HepG2 (cell line): ENCODE results near the gene SPHK2. TPM values are rescaled to one million over a fixed set of nuclear protein-coding genes. Genes with fewer than 3 reads are reported as not detected.

ENCODE experiments used
- ATRX ChIP-seq: sonication (generic); formaldehyde crosslinking; IDR thresholded peaks from 2 replicates; pipeline ENCODE4 v1.4.0; 2020; ENCODE audit warnings: missing genetic modification reagents, borderline replicate concordance
- CCAR2 ChIP-seq: fragments of 200-400 bp; formaldehyde crosslinking; optimal IDR thresholded peaks from 2 replicates; pipeline ENCODE3; 2018; ENCODE audit warnings: low read depth, mild to moderate bottlenecking, low read length, moderate library complexity
- EED ChIP-seq: sonication (generic); formaldehyde crosslinking; IDR thresholded peaks from 2 replicates; pipeline ENCODE4 v1.5.0; 2020; ENCODE audit warnings: mild to moderate bottlenecking, missing genetic modification reagents
- GATAD2A ChIP-seq: IDR thresholded peaks from 2 replicates; pipeline ENCODE4 v1.6.1; 2016
- GFI1 ChIP-seq: sonication (generic); formaldehyde crosslinking; IDR thresholded peaks from 2 replicates; pipeline ENCODE4 v1.5.0; 2020; ENCODE audit warnings: missing genetic modification reagents, mild to moderate bottlenecking, borderline replicate concordance
- KLF13 ChIP-seq: sonication (generic); formaldehyde crosslinking; IDR thresholded peaks from 2 replicates; pipeline ENCODE4 v1.4.0; 2020; ENCODE audit warnings: mild to moderate bottlenecking, missing genetic modification reagents
- NCOA2 ChIP-seq: sonication (generic); formaldehyde crosslinking; IDR thresholded peaks from 2 replicates; pipeline ENCODE4 v1.8.0; 2022; ENCODE audit warnings: inconsistent platforms
- PITX1 ChIP-seq: sonication (generic); formaldehyde crosslinking; IDR thresholded peaks from 2 replicates; pipeline ENCODE4 v1.5.1; 2020; ENCODE audit warnings: mild to moderate bottlenecking, missing genetic modification reagents
- SIX1 ChIP-seq: sonication (generic); formaldehyde crosslinking; IDR thresholded peaks from 2 replicates; pipeline ENCODE4 v1.4.0; 2020; ENCODE audit warnings: missing genetic modification reagents, borderline replicate concordance
- TAF1 ChIP-seq: sonication (generic); formaldehyde crosslinking; IDR thresholded peaks from 2 replicates; pipeline ENCODE4 v1.4.0; 2020; ENCODE audit warnings: missing genetic modification reagents
- THAP11 ChIP-seq: IDR thresholded peaks from 2 replicates; pipeline ENCODE4 v1.6.1; 2016; ENCODE audit warnings: missing biosample characterization, missing genetic modification reagents
- TSC22D2 ChIP-seq: sonication (generic); formaldehyde crosslinking; IDR thresholded peaks from 2 replicates; pipeline ENCODE4 v1.5.1; 2020; ENCODE audit warnings: missing genetic modification reagents, mild to moderate bottlenecking, borderline replicate concordance
- U2AF2 ChIP-seq: fragments of 200-400 bp; formaldehyde crosslinking; IDR thresholded peaks from 2 replicates; pipeline ENCODE4 v1.6.1; 2017; ENCODE audit warnings: low read depth, mild to moderate bottlenecking, low read length
- ZFP36L1 ChIP-seq: sonication (generic); formaldehyde crosslinking; IDR thresholded peaks from 2 replicates; pipeline ENCODE4 v1.8.0; 2022; ENCODE audit warnings: mild to moderate bottlenecking, missing genetic modification reagents, moderate library complexity
- ZNF138 ChIP-seq: sonication (generic); formaldehyde crosslinking; IDR thresholded peaks from 2 replicates; pipeline ENCODE4 v1.5.0; 2020; ENCODE audit warnings: mild to moderate bottlenecking, low read depth, missing genetic modification reagents
- ZNF224 ChIP-seq: sonication (generic); formaldehyde crosslinking; IDR thresholded peaks from 2 replicates; pipeline ENCODE4 v1.5.0; 2020; ENCODE audit warnings: mild to moderate bottlenecking, missing genetic modification reagents
- ZNF24 ChIP-seq: fragments of 450-650 bp; IDR thresholded peaks from 2 replicates; pipeline ENCODE4 v1.6.1; 2017; ENCODE audit warnings: antibody characterized with exemption, mild to moderate bottlenecking
- ZNF331 ChIP-seq: sonication (generic); formaldehyde crosslinking; IDR thresholded peaks from 2 replicates; pipeline ENCODE4 v1.4.0; 2020; ENCODE audit warnings: missing genetic modification reagents
- ZNF672 ChIP-seq: sonication (generic); formaldehyde crosslinking; IDR thresholded peaks from 2 replicates; pipeline ENCODE4 v1.8.1; 2022; ENCODE audit warnings: missing genetic modification reagents
- ZNF678 ChIP-seq: sonication (generic); formaldehyde crosslinking; IDR thresholded peaks from 2 replicates; pipeline ENCODE4 v1.4.0; 2020; ENCODE audit warnings: mild to moderate bottlenecking, missing genetic modification reagents
- ZNF780A ChIP-seq: sonication (generic); formaldehyde crosslinking; IDR thresholded peaks from 2 replicates; pipeline ENCODE4 v1.8.0; 2022; ENCODE audit warnings: mild to moderate bottlenecking, missing genetic modification reagents, moderate library complexity
- ZNF883 ChIP-seq: sonication (generic); formaldehyde crosslinking; IDR thresholded peaks from 2 replicates; pipeline ENCODE4 v1.5.1; 2020; ENCODE audit warnings: mild to moderate bottlenecking, missing genetic modification reagents; ENCODE audit errors: not compliant biosample characterization
- ZSCAN30 ChIP-seq: sonication (generic); formaldehyde crosslinking; IDR thresholded peaks from 2 replicates; pipeline ENCODE4 v1.5.0; 2020; ENCODE audit warnings: mild to moderate bottlenecking, missing genetic modification reagents
- polyA plus RNA-seq, 8 experiments: library from polyadenylated mRNA; depleted of rRNA in 3 of 8; stranded (reverse) in 7 of 8; unstranded in 1 of 8; fragments of >200 nt; fragmentation: Illumina TruSeq in 4 of 8; extraction: Trizol in 4 of 8; gene quantifications; 2 replicates each; pipeline versions ENCODE4 v1.2.1 to v1.2.3, GENCODE V29; 2011 to 2016; ENCODE audit warnings: low read depth in 4 of 8, missing spikeins in 1 of 8, mixed read lengths in 1 of 8; ENCODE audit not compliant: insufficient read depth in 1 of 8
- total RNA-seq, 5 experiments: library from RNA; depleted of rRNA; stranded (reverse); fragments of >200 nt; fragmentation: Illumina TruSeq; extraction: Trizol; gene quantifications; 2 replicates each; pipeline ENCODE4 v1.2.3, GENCODE V29; 2016; ENCODE audit warnings: low read depth in 1 of 5
- TF ChIP-seq, protein P1 (sequence below): fragments of 450-650 bp; IDR thresholded peaks from 2 replicates; pipeline ENCODE4 v1.6.1; 2016
- TF ChIP-seq, protein P2 (sequence below): sonication (generic); formaldehyde crosslinking; IDR thresholded peaks from 2 replicates; pipeline ENCODE4 v1.5.1; 2020; ENCODE audit warnings: mild to moderate bottlenecking, missing genetic modification reagents, borderline replicate concordance
- TF ChIP-seq, protein P3 (sequence below): sonication (generic); formaldehyde crosslinking; IDR thresholded peaks from 2 replicates; pipeline ENCODE4 v1.9.0; 2021; ENCODE audit warnings: missing genetic modification reagents, borderline replicate concordance
- TF ChIP-seq, protein P4 (sequence below): sonication (generic); formaldehyde crosslinking; IDR thresholded peaks from 2 replicates; pipeline ENCODE4 v1.4.0; 2020; ENCODE audit warnings: low read depth, mild to moderate bottlenecking, missing genetic modification reagents

Gene SPHK2
- total and polyA plus RNA-seq, 2 of the 13 experiments (the other 11 are each of a cell fraction or from before 2014, with no cell fraction given): 2.9 to 14.4 TPM

DNA sequence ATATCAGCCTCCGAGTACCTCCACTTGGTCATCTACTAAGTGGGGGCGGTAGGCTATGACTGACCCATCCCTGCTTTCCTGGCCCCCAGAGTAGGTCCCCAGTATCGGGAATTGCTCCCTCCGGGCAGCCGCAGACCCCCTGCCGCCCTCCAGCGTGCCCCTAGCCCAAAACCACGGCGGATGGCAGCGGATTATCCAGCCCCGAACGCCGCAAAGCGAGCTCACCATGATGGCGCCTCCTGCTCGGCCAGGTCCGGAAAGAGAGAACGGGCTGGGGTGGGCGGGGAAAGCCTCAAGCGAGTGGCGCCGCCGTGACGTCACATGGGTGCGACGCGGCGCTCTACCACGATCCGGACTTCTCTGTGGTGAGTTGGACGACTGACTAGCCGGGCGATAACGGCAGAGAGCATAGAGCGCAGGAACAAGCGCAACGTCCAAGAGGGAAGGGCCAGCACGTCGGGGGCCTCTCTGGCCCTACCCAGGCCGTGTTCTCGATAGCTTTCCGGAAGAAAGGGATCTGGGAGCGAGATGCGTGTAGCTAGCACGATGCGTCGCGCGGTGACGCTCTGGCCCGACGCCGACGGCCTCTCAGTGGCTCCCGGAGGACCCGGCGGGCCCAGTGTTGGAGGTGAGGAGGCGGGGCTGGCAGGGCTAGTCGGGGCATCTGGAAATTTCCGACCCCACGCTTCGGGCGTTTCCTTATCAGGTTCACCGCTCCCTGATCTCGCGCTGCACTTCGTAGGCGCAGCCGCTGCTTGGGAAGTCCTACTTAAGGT lies at the start of gene SPHK2, which contains the start of gene RPL18 (continued):
- TF ChIP-seq ZNF331 (peak; percentile 89), ZNF672 (peak; percentile 86), U2AF2 (0 out of 2 replicates have a peak, but pooled peaks have one; percentile 14), ZNF24 (peak; percentile 25; the same call in 1 of the 2 replicates), ZNF678 (CRISPR knock-in tag) (no peak), CCAR2 (no peak), PITX1 (CRISPR knock-in tag) (peak; percentile 92; the same call in 1 of the 2 replicates), KLF13 (CRISPR knock-in tag) (no peak), ZNF780A (CRISPR knock-in tag) (peak; percentile 90; the same call in 1 of the 2 replicates), ZNF138 (CRISPR knock-in tag) (peak; percentile 87; the same call in 1 of the 2 replicates), GATAD2A (peak; percentile 74), ATRX (no peak), ZNF224 (CRISPR knock-in tag) (peak; percentile 56; the same call in 1 of the 2 replicates), ZFP36L1 (CRISPR knock-in tag) (0 out of 2 replicates have a peak, but pooled peaks have one; percentile 55), TAF1 (CRISPR knock-in tag) (peak; percentile 96), EED (CRISPR knock-in tag) (peak; percentile 43; the same call in 1 of the 2 replicates), ZSCAN30 (no peak), GFI1 (CRISPR knock-in tag) (peak; percentile 59; the same call in 1 of the 2 replicates), SIX1 (CRISPR knock-in tag) (no peak), NCOA2 (CRISPR knock-in tag) (peak; percentile 63), THAP11 (peak; percentile 98), ZNF883 (CRISPR knock-in tag) (peak; percentile 79), TSC22D2 (0 out of 2 replicates have a peak, but pooled peaks have one; percentile 11)
- TF ChIP-seq, protein P1, sequence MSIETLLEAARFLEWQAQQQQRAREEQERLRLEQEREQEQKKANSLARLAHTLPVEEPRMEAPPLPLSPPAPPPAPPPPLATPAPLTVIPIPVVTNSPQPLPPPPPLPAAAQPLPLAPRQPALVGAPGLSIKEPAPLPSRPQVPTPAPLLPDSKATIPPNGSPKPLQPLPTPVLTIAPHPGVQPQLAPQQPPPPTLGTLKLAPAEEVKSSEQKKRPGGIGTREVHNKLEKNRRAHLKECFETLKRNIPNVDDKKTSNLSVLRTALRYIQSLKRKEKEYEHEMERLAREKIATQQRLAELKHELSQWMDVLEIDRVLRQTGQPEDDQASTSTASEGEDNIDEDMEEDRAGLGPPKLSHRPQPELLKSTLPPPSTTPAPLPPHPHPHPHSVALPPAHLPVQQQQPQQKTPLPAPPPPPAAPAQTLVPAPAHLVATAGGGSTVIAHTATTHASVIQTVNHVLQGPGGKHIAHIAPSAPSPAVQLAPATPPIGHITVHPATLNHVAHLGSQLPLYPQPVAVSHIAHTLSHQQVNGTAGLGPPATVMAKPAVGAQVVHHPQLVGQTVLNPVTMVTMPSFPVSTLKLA: no peak; the same call in none of the 2 replicates
- TF ChIP-seq, protein P2, sequence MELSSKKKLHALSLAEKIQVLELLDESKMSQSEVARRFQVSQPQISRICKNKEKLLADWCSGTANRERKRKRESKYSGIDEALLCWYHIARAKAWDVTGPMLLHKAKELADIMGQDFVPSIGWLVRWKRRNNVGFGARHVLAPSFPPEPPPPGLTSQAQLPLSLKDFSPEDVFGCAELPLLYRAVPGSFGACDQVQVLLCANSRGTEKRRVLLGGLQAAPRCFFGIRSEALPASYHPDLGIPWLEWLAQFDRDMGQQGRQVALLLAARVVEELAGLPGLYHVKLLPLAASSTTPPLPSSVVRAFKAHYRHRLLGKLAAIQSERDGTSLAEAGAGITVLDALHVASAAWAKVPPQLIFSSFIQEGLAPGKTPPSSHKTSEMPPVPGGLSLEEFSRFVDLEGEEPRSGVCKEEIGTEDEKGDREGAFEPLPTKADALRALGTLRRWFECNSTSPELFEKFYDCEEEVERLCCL: no peak
- TF ChIP-seq, protein P3, sequence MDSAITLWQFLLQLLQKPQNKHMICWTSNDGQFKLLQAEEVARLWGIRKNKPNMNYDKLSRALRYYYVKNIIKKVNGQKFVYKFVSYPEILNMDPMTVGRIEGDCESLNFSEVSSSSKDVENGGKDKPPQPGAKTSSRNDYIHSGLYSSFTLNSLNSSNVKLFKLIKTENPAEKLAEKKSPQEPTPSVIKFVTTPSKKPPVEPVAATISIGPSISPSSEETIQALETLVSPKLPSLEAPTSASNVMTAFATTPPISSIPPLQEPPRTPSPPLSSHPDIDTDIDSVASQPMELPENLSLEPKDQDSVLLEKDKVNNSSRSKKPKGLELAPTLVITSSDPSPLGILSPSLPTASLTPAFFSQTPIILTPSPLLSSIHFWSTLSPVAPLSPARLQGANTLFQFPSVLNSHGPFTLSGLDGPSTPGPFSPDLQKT (CRISPR knock-in tag): no peak; the same call in 1 of the 2 replicates
- TF ChIP-seq, protein P4, sequence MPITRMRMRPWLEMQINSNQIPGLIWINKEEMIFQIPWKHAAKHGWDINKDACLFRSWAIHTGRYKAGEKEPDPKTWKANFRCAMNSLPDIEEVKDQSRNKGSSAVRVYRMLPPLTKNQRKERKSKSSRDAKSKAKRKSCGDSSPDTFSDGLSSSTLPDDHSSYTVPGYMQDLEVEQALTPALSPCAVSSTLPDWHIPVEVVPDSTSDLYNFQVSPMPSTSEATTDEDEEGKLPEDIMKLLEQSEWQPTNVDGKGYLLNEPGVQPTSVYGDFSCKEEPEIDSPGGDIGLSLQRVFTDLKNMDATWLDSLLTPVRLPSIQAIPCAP (CRISPR knock-in tag): no peak
